OCI-LY1 (cell line): ENCODE results near the gene FXYD6.

Source experiments
- CTCF ChIP-seq: fragments of 200-600 bp; sonication (generic), shearing (Covaris generic); IDR thresholded peaks from 2 replicates; pipeline ENCODE4 v1.5.1; 2017; ENCODE audit warnings: mild to moderate bottlenecking, antibody characterized with exemption, low read length, moderate library complexity, mixed read lengths
- EZH2 ChIP-seq: fragments of 200-600 bp; sonication (generic), shearing (Covaris generic); IDR thresholded peaks from 2 replicates; pipeline ENCODE4 v1.8.0; 2017; ENCODE audit warnings: borderline replicate concordance, mixed run types, mild to moderate bottlenecking, antibody characterized with exemption, low read length, moderate library complexity, mixed read lengths

- no peak for TF ChIP-seq CTCF
- TF ChIP-seq EZH2, result no peak
These were observed 37.6 kb downstream of the FXYD6 start for GRCh38 chr11:117838901-117839300.
